Inferior parietal cortex (tissue), 1 donor: ENCODE measurements around the gene KLHL21.
"Not testable (repeated sequence)": the region's sequence is repeated elsewhere in the genome, so short reads cannot be mapped to it uniquely, and the experiment has no call there.

Experiments
- DNase-seq: peaks from one replicate; pipeline ENCODE4 v3.0.0-alpha.2; 2016; ENCODE audit errors: extremely low spot score

KLHL21 gene

DNA sequence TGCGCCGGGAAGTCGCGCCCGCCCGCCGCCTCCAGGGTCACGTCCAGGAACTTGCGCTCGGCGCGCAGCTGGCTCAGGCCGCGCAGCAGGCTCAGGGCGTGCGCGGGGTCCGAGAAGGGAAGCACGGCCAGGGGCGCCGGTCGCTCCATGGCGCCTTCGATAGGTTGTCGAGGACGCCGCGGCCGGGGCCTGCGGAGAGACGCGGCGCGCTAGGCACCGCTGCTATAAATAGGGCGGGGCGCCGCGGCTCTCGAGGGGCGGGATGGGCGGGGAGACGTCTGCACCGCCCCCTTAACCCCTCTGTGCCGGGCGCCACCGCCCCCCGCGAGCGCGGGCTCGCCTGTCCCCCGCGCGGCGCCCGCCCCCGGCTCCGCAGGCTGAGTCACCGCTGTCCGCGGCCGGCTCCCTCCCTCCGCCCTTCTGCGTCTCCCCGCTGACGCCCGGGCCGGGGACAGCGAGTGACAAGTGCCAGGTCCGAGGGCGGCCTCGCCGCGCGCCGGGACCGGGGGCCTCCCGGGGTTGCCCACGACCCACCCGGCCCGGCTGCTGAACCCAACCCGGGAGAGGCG is at the start of gene KLHL21:
Gene KLHL21 (minus strand): TSS at position 201 of the 569 bp plus-strand sequence. CDS start 52 bp downstream, at position 149.
- DNase-seq: peak; percentile 79

DNA sequence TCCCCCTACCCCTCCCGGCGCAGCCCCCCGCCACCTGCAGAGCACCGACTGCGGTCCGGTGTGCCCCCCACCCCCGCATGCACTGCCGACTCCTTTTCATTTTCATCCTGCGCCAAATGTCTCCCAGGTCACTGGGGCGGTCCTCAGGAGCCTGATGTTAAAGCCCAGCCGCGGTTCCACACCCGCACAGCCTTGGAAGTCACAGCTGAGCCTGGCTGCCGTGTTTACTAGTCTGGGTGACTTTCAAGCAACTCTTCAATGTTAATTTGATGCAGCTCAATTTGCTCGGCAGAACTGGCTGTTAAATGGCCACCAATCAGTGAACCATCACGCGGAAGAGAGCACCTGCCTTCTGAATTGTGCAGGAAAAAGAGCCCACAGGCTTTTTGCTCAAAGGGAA is 49.2 kb upstream of the KLHL21 start:
- DNase-seq: no peak

DNA sequence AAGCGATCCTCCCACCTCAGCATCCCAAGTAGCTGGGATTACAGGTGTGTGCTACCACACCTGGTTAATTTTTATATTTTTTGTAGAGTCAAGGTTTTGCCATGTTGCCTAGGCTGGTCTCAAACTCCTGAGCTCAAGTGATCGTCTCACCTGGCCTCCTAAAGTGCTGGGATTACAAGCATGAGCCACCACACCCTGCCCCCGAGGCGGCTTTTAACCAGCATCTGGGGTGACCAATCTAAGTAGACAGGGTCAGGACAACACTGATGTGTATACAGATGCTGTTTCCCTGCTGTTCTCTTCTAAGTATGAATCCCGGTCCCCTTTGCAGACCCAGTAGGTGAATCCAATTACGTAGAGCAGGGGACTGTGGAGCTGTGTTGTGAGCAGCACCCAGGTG is 45.9 kb upstream of the KLHL21 start:
- no peak for DNase-seq

- DNase-seq: peak; percentile 58
Measured at GRCh38 chr1:6646499-6647148, 44.0 kb upstream of the KLHL21 start.

DNA sequence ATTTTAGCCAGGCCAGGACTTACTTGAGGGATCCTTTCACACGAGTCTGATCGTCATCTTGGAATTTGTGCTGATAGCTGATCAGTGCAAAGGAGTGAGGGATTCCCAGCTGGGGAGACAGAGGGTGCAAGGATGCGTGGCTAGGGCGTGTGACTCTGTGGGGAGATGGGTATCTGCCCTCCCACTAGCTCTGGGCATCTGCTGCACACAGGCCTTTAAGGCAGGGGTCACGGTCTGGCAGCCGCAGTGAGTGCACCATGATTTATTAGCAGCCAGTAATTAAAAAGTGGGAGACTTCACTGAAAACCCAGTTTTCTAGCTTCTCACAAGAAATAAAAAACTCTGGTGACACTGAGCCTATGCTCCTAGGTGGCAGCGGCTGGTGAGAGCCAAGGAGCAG is 42.3 kb upstream of the KLHL21 start:
- DNase-seq: no peak

- not testable (repeated sequence) for DNase-seq
Measured at GRCh38 chr1:6640867-6641266, 38.2 kb upstream of the KLHL21 start.

GRCh38 chr1:6638226-6638625 is 35.6 kb upstream of the KLHL21 start:
- peak; percentile 47 for DNase-seq

- DNase-seq: no peak
Measured at GRCh38 chr1:6637770-6638169, 35.1 kb upstream of the KLHL21 start.

DNA sequence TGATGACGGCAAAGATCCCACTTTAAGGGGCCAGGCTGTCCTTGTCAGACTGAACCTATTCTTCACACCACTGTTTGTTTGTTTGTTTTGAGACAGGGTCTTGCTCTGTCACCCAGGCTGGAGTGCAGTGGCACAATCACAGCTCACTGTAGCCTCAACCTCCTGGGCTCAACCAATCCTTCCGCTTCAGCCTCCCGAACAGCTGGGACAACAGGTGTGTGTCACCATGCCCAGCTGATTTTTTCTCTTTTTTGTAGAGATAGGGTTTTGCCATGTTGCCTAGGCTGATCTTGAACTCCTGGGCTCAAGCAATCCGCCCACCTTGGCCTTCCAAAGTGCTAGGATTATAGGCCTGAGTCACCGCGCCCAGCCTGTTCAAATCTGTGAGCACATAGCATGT is 34.1 kb upstream of the KLHL21 start:
- not testable (repeated sequence) for DNase-seq

DNA sequence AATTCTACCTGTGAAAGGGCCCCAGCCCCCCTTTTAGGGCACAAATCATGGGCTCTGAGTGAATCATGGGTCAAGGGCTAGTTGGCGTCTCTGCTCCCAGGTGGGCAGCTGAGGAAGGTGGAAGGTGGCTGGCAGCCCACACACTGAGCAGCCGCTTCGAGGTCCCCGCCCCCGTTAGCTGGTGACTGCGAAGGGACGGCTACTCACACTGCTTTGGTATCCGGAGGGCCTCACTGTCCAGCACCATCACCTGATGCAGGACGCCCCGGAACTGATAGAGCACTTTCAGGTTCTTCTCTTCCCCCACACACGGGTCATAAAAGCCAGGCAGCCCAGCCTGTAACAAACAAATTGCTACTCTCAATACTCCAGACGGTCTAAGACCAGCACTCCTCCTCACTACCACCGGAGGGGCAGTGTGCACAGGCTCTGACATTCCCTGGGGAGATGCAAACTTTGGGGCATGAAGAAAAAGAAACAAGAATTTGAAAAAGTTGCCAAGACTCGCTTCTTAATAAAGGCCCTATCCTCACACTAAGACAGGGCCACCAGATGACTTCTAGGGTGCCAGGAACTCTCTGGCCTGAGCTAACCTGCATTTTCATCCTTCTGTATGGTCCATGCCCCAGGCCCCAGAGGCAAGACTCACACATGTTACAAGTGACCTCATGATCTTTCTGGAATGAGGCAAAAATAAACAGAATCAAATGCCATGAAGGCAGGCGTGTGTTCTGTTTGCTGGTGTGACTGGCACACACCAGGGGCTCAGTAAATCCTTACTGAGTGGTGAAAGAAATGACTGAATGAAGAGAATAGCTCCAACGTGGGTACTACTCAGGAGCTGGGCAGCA is 33.5 kb upstream of the KLHL21 start:
- DNase-seq: no peak

GRCh38 chr1:6635161-6635909 is 32.7 kb upstream of the KLHL21 start:
- DNase-seq: no peak

DNA sequence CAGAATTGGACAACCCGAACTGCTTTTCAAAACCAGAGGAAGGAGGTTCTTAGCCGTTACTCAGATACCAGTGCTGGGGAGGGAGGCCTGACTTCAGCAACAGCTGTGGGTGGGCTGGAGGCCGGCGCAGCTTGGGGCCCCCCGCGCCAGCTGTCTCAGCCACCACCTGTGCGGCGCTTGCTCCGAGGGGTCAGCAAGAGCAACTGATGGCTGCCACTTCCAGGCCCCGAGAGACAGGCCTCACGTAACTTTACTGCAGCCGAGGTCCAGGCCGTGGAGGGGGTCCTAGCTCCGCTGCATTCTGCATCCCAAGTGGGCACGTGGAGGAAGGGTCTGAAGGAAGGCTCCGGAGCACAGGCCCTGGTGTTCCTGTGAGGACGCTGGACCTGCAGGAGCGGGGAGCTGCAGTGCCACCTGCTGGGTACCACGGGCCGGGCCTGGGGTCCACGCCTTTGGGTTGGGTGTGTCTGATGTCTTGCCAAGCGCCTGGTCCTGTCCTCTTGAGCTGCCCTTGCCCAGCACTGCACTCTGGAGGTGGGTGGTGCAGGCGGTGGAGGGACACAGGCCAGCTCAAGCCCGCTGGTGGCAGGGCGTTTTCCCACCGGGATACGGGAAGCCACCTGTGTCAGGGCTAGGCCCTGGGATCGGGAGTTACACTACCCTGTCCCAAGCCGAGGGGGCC is 31.8 kb upstream of the KLHL21 start:
- no peak for DNase-seq

DNA sequence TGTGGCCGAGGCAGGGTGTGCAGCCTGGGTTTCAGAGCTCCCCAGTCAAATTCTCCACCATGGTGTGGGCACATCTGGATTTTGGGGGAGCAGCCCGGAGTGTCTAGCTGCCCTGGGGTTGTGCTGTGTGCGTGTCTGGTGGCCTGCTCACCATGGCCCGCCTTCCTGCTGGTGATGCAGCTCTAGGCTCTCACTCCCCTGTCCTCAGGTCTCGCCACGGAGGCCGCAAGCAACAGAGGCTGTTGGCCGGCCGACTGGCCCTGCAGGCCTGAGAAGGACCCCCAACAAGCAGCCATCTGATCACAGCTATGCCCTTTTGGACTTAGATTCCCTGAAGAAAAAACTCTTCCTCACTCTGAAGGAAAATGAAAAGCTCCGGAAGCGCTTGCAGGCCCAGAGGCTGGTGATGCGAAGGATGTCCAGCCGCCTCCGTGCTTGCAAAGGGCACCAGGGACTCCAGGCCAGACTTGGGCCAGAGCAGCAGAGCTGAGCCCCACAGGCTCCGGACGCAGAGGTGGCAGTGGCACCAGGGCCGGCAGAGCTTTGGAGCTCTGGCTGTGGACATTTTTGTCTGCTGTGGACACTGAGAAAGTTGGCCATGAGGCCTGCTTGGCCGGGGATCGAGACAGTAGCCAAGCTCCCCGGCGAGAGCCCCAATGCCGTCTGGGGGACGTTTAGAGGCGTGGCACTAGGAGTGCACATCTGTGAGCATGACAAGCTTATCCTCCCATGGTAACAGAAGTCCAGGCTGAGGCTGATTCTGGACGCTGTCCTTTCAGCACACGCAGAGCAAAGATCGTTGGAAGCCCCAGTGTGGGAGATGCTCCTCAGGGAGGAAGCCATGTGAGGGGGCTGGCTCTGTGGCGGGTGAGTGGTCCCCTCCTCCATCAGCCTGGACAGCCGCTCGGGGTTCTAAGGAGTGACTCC is 30.2 kb upstream of the KLHL21 start:
- DNase-seq: no peak

DNA sequence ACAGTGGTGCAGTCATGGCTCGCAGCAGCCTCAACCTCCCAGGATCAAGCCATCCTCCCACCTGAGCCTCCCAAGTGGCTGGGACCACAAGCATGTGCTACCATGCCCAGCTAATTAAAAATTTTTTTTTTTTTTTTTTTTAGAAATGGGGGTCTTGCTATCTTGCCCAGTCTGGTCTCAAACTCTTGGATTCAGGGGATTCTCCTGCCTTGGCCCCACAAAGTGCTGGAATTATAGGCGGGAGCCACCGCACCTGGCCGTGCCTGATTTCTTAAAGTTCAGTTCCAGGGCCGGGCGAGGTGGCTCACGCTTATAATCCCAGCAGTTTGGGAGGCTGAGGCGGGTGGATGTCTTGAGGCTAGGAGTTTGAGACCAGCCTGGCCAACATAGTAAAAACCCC is 28.4 kb upstream of the KLHL21 start:
- DNase-seq: no peak

DNA sequence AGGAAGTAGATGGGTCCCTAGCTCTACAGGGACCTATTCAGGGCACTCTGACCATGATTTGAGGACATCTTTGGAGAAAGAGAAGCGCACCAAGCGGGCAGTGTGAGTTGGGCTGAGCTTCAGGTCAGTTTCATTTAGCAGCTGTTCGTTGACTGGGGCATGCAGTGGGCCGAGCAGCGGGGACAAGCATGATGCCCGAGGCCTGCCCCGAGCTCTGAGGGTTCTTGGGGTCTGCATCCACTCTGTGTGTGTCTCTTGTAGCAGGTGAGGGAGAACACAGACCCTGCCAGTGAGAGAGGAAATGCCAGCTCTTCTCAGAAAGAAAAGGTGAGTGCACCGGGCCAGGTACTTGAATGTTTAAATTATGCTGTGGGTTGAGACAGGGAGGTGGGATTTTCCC is 27.4 kb upstream of the KLHL21 start:
- no peak for DNase-seq

DNA sequence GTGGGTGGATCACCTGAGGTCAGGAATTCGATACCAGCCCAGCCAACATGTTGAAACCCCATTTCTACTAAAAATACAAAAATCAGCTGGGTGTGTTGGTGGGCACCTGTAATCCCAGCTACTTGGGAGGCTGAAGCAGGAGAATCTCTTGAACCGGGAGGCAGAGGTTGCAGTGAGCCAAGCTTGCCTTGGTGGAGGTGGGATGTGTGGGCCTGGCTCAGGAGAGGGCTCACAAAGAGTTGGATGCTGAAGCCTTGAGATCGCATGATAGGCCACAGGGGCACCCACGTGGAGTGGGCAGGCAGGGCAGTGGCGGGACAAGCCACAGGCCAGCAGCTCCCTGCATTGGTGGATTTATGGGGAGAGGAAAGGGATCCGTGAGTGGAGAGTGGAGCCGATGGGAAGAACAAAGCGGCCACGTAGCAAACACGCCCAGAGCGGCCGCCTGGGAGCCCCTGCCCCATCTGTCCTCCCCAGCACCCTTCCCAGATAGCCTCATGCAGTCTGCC is 26.4 kb upstream of the KLHL21 start:
- no peak for DNase-seq

- no peak for DNase-seq
Measured at GRCh38 chr1:6627841-6628545, 25.3 kb upstream of the KLHL21 start.

DNA sequence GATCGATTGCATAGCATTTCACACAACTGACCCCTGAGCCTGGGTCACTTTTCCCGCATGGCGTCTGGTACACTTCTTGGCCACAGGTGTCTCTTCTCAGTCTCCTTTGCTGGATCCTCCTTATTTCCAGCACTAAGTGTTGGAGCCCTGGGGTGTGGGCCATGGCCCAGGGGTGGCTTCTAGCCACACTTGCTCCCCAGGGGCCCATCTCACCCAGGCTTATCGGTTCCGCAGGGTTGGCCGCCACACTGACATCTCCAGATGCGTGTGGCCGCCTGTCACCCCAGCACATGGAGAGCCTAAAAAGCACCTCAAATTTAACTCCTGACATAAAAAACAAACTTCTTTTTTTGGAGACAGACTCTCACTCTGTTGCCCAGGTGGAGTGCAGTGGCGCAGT is 24.4 kb upstream of the KLHL21 start:
- DNase-seq: no peak

DNA sequence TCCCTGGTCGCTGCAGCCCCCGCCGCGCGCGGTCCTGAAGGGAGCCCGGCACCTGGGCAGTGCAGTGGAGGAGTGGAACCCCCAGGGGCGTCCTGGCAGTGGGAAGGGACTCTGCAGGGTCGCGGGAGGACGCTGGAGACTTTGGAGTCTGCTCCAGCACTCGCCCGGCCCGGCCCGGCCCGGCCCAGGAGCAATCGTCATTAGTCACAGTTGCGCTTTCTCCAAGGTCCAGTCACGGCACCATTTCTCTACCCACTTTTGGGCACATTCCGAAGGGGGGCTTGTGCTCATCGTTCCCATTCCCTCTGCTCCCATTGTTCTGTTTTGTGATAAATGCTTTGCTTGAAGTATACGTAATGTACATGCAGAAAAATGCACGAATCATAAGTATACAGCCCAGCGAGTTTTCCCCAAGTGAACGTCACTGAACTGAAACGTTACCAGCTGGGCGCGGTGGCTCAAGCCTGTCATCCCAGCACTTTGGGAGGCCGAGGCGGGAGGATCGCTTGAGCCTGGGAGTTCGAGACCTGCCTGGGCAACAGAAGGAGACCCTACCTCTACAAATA is 23.0 kb upstream of the KLHL21 start:
- DNase-seq: no peak
